ENCODE results near the gene ROMO1.
"Not testable (repeated sequence)": the region's sequence is repeated elsewhere in the genome, so short reads cannot be mapped to it uniquely, and the experiment has no call there.

ROMO1 gene

GRCh38 chr20:35681960-35682359, 17.2 kb upstream of the ROMO1 start:
- no peak for DNase-seq (ENCODE audit: low read depth)

- DNase-seq (ENCODE audit: low read depth): not testable (repeated sequence)
Measured at GRCh38 chr20:35685368-35685767, 13.8 kb upstream of the ROMO1 start.

DNA sequence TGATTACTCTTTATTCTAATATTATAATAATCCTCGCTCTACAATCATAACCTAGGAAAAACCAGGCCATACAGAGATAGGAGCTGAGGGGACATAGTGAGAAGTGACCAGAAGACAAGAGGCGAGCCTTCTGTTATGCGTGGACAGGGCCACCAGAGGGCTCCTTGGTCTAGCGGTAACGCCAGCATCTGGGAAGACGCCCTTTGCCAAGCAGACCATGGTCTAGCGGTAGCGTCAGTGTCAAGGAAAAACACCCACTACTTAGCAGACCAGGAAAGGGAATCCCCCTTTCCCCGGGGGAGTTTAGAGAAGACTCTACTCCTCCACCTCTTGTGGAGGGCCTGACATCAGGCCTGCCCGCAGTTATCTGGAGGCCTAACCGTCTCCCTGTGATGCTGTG, 12.3 kb upstream of the ROMO1 start:
- not testable (repeated sequence) for DNase-seq (ENCODE audit: low read depth)

DNA sequence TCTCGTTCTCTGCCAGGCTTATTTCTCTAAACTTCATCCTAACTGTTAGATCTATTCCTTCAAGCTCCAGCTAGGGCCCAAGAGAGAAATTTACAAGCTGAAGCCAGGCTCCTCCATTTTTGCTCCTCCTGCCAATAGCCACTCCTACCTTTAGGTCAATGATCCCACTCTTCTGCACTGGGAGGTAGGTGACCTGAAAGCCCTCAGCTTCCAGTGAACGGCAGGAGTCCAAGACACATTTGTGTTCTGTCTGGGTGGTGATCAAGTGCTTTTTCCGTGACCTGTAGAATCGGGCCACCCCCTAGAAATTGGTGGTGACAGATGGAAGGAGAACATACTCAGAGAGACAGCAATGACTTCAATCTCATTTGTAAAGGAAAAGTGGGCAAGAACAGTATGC, 8.9 kb upstream of the ROMO1 start:
- no peak for DNase-seq (ENCODE audit: low read depth)

DNA sequence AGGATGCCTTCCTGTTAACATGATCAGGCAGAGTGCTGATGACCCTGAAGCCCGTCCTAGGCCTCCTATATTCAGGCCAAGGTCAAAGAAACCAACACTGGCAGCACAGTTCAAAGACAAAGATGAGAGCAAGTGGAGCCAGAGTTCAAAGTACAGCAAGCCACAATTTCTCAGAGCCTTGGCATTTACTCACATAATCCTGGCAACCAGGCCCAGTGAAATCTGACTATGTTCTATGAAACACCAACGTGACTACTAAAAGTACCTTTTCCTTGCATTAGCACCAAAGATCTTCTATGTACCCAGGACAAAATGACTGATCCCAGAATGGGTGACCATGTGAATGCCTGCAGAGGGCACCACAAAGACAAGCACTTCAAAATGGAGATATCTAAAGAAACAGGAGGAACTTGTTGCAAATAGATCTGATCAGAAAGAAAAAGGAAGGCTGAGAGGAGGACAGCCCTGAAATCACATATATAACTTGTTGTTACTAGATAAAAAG, 3.9 kb upstream of the ROMO1 start:
- no peak for DNase-seq (ENCODE audit: low read depth)

GRCh38 chr20:35695978-35696377, 3.2 kb upstream of the ROMO1 start:
- DNase-seq (ENCODE audit: low read depth): no peak

- no peak for DNase-seq (ENCODE audit: low read depth)
Measured at GRCh38 chr20:35697696-35698297, 1.4 kb upstream of the ROMO1 start.

- no peak for DNase-seq (ENCODE audit: low read depth)
Measured at GRCh38 chr20:35698298-35699126, 693 bp upstream of the ROMO1 start.

- DNase-seq (ENCODE audit: low read depth): no peak
Measured at GRCh38 chr20:35699957-35700624, 886 bp downstream of the ROMO1 start.

DNA sequence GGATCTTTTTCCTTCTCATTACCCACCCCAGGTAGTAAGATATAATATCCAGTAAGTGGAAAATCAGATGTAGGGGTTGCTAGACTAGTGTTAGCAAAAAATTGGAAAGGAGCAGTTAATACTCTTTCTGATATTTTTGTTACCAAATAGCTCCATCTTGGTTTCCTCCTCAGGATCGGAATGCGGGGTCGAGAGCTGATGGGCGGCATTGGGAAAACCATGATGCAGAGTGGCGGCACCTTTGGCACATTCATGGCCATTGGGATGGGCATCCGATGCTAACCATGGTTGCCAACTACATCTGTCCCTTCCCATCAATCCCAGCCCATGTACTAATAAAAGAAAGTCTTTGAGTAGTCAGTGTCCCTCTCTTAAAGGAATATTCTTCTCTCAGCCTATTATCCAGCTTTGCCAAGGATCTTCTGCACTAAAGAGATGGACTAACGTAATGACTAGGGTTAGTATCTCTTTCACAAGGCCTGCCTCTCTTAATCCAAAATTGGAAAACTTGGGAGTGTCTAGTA, 1.5 kb downstream of the ROMO1 start:
- no peak for DNase-seq (ENCODE audit: low read depth)

GRCh38 chr20:35702051-35702823, 3.0 kb downstream of the ROMO1 start:
- DNase-seq (ENCODE audit: low read depth): no peak

GRCh38 chr20:35702824-35703695, 3.9 kb downstream of the ROMO1 start:
- DNase-seq (ENCODE audit: low read depth): no peak

DNA sequence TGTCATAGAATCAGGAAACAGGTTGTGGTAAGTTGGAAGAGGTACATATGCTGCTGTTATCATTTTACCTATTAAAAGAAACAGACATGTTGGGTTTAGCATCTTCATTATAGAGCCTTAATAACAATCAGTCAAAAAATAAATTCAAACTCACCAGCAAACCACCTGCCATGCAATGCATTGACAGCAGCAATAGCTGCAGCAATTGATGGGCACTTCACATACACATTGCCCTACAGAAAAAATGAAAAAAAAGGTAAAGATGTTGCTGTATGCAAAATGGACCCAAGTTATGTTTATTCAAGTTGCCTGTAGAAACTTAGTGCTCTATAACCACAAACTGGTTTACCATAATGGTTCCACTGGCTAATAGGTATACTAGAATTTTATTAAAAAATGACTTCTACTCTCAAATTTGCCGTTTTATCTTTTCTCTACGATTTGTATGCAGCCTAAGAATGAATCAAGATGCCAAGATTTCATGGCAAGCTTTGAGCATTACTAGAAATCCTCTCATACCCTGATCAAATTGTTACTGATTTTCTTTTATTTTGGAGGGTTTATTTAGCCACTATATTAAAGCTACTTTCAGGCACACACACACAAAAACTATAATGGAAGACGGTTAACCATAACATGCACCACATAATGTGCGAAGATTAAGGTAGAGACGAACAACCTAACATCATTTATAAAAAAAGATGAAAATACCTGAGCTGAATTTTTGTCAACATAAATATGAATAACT, 5.5 kb downstream of the ROMO1 start:
- DNase-seq (ENCODE audit: low read depth): no peak

- DNase-seq (ENCODE audit: low read depth): not testable (repeated sequence)
Measured at GRCh38 chr20:35705894-35706293, 6.7 kb downstream of the ROMO1 start.

DNA sequence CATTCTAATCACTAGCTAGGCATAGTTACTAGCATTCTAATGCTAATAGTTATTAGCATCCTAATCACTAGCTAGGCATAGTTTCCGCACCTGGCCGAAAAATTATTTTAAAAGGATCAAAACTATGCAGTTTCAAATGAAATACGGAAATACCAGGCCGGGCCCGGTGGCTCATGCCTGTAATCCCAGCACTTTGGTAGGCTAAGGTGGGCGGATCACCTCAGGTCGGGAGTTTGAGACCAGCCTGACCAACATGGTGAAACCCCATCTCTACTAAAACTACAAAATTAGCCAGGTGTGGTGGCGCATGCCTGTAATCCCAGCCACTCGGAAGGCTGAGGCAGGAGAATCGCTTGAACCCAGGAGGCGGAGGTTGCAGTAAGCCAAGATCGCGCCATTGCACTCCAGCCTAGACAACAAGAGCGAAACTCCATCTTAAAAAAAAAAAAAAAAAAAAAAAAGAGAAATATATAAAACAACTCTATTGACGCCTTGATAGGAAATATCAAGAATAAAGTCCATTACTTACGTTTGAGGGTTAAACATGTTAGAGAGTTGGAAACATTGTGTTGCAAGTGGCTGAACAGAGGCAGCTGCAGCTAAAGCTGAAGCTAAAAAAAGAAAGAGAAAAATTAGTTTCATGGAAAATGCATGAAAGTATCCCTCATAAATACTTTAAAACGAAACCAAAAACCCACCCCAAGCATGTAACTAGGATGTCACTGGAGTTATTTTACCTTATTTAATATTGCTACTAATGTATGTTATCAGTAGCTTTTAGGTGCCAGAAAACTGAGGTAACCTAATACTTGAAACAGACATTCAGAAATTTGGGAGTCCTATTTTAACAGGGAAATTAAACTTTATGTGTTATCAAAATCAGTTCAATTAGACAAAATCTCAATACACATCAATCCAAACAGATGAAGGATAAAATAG, 7.7 kb downstream of the ROMO1 start:
- not testable (repeated sequence) for DNase-seq (ENCODE audit: low read depth)

- no peak for DNase-seq (ENCODE audit: low read depth)
Measured at GRCh38 chr20:35708502-35708901, 9.3 kb downstream of the ROMO1 start.

- DNase-seq (ENCODE audit: low read depth): no peak
Measured at GRCh38 chr20:35709259-35709658, 10.1 kb downstream of the ROMO1 start.

DNA sequence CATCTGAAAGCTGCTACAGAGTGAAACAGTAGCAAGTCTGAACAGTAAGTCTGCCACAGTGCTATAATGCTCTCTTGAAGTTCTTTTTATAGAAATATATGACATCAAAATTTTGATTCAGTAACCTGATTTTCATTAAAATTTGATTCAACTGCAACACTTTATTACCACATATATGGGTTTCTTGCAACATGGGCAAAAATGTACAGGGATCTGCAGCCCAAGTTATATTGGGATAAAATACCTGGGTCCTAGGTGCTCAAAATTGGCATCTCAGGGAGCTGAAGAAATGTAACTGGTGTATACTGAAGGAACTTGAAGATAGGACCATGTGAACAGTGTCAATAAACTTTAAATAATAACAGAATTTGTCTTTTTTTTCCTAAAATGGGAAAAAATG, 10.8 kb downstream of the ROMO1 start:
- no peak for DNase-seq (ENCODE audit: low read depth)
